ENCODE results near the gene NECTIN1. TPM values are rescaled to one million over a fixed set of nuclear protein-coding genes. Genes with fewer than 3 reads are reported as not detected.
A peak's percentile ranks its signal among the peaks of the same experiment; 100 is the strongest.
"Not testable (repeated sequence)": the region's sequence is repeated elsewhere in the genome, so short reads cannot be mapped to it uniquely, and the experiment has no call there.

The NECTIN1 gene
- total RNA-seq, 1 experiment from 2014 or later = 2.7 TPM

GRCh38 chr11:119602745-119603373 is 126.1 kb downstream of the NECTIN1 start:
- DNase-seq (ENCODE audit: low read depth, low spot score) = no peak
- in situ Hi-C loops (cut with HindIII; ENCODE audit: low pct_unique_long_range_greater_than_20kb, low sequenced_read_pairs) = no loop called here

- no peak for DNase-seq (ENCODE audit: low read depth, low spot score)
- in situ Hi-C loops (cut with HindIII; ENCODE audit: low pct_unique_long_range_greater_than_20kb, low sequenced_read_pairs) = no loop called here
These were observed 129.0 kb downstream of the NECTIN1 start for GRCh38 chr11:119599864-119600541.

- DNase-seq (ENCODE audit: low read depth, low spot score); in situ Hi-C loops (cut with HindIII; ENCODE audit: low pct_unique_long_range_greater_than_20kb, low sequenced_read_pairs): not testable (repeated sequence)
These were observed 133.1 kb downstream of the NECTIN1 start for GRCh38 chr11:119595941-119596340.

GRCh38 chr11:119594639-119595249 is 134.3 kb downstream of the NECTIN1 start:
- in situ Hi-C loops (cut with HindIII; ENCODE audit: low pct_unique_long_range_greater_than_20kb, low sequenced_read_pairs) = no loop called here
- DNase-seq (ENCODE audit: low read depth, low spot score) = no peak

- no peak for DNase-seq (ENCODE audit: low read depth, low spot score)
- in situ Hi-C loops (cut with HindIII; ENCODE audit: low pct_unique_long_range_greater_than_20kb, low sequenced_read_pairs) = no loop called here
These were observed 135.7 kb downstream of the NECTIN1 start for GRCh38 chr11:119593346-119593745.

DNA sequence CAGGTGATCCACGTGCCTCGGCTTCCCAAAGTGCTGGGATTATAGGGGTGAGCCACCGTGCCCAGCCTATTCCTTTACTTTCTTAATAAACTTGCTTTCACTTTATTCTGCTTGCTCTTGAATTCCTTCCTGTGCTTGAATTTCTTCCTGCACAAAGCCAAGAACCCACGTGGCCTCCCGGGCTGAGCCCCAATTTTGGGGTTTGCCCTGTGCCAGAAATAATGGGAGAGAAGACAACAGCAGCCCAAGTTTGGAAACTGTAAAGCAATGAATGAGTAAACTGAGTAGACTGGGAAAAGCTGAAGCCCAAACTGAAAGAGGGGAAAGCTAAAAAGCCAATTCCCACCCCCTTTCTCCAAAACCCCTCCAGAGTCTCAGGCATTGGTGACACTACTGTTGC is 136.4 kb downstream of the NECTIN1 start:
- in situ Hi-C loops (cut with HindIII; ENCODE audit: low pct_unique_long_range_greater_than_20kb, low sequenced_read_pairs) = no loop called here

GRCh38 chr11:119591836-119592310 is 137.1 kb downstream of the NECTIN1 start:
- in situ Hi-C loops (cut with HindIII; ENCODE audit: low pct_unique_long_range_greater_than_20kb, low sequenced_read_pairs) = no loop called here
- DNase-seq (ENCODE audit: low read depth, low spot score) = no peak

More for the DNA sequence above, 136.4 kb downstream of the NECTIN1 start:
- no peak for DNase-seq (ENCODE audit: low read depth, low spot score)

- in situ Hi-C loops (cut with HindIII; ENCODE audit: low pct_unique_long_range_greater_than_20kb, low sequenced_read_pairs) = no loop called here
- DNase-seq (ENCODE audit: low read depth, low spot score) = peak; percentile 10
These were observed 138.2 kb downstream of the NECTIN1 start for GRCh38 chr11:119590651-119591351.

DNA sequence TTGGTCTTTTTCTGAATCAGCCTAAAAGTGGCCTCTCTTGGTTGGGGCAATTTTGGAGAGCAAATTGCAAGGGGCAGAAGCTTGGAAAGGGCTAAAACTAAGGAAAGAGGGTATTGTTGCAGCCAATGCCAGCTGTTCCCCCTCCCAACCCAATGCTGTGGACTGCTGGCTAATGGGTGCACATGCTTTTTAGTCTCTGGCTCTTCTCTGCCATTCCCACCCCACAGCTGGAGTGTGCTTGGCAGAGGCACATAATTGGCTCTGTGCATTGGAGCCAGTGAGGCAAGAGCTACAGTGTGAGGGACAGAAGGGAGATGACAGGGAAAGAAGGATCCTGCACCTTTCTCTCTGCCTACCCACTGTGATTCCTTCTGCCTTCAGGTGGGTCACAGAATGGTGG is 140.0 kb downstream of the NECTIN1 start:
- in situ Hi-C loops (cut with HindIII; ENCODE audit: low pct_unique_long_range_greater_than_20kb, low sequenced_read_pairs) = no loop called here
- DNase-seq (ENCODE audit: low read depth, low spot score) = no peak

Small RNA genes within 50 kb of the gene (small RNA-seq; reads per million reads assigned to genes)
- gene RNU6-1123P = 0 reads per million in 2 experiments
